IMR-90 (cell line): Measurements from ENCODE around the gene ECE2.

Experiments used
- BHLHE40 ChIP-seq: fragments of 150-350 bp; IDR thresholded peaks from 2 replicates; pipeline ENCODE4 v1.6.1; 2016; ENCODE audit warnings: mild to moderate bottlenecking, low read depth, low read length
- CEBPB ChIP-seq: IDR thresholded peaks from 2 replicates; pipeline ENCODE4 v1.6.1; 2012; ENCODE audit warnings: low read depth, low read length, improper control_type of control experiment
- CHD1 ChIP-seq: IDR thresholded peaks from 2 replicates; pipeline ENCODE4 v1.6.1; 2012; ENCODE audit warnings: low read depth, low read length, improper control_type of control experiment
- FOS ChIP-seq: fragments of 150-350 bp; IDR thresholded peaks from 2 replicates; pipeline ENCODE4 v1.6.1; 2016; ENCODE audit warnings: low read depth, low read length
- MAFK ChIP-seq: IDR thresholded peaks from 2 replicates; pipeline ENCODE4 v1.6.1; 2012; ENCODE audit warnings: low read depth, low read length, improper control_type of control experiment
- MXI1 ChIP-seq: IDR thresholded peaks from 2 replicates; pipeline ENCODE4 v1.6.1; 2012; ENCODE audit warnings: low read depth, mild to moderate bottlenecking, low read length, moderate library complexity, borderline replicate concordance
- POLR2A ChIP-seq: IDR thresholded peaks from 2 replicates; pipeline ENCODE4 v1.6.1; 2012; ENCODE audit warnings: mild to moderate bottlenecking, low read depth, low read length
- RAD21 ChIP-seq: IDR thresholded peaks from 2 replicates; pipeline ENCODE4 v1.6.1; 2012; ENCODE audit warnings: low read length, improper control_type of control experiment
- RCOR1 ChIP-seq: IDR thresholded peaks from 2 replicates; pipeline ENCODE4 v1.6.1; 2012; ENCODE audit warnings: mild to moderate bottlenecking, low read length, improper control_type of control experiment; ENCODE audit not compliant: insufficient replicate concordance
- RFX5 ChIP-seq: IDR thresholded peaks from 2 replicates; pipeline ENCODE4 v1.8.0; 2012; ENCODE audit warnings: low read depth, mild to moderate bottlenecking, low read length, moderate library complexity
- SMC3 ChIP-seq: fragments of 150-350 bp; IDR thresholded peaks from 2 replicates; pipeline ENCODE4 v1.6.1; 2016; ENCODE audit warnings: low read depth, mild to moderate bottlenecking, antibody characterized with exemption, low read length, moderate library complexity
- USF2 ChIP-seq: fragments of 150-350 bp; IDR thresholded peaks from 2 replicates; pipeline ENCODE4 v1.6.1; 2017; ENCODE audit warnings: mild to moderate bottlenecking, antibody characterized with exemption, low read length, low read depth
- TF ChIP-seq, protein P1 (sequence below): conservative IDR thresholded peaks from 2 replicates; pipeline ENCODE4 v1.5.1; 2012; ENCODE audit warnings: mild to moderate bottlenecking, low read depth, low read length, improper control_type of control experiment
- TF ChIP-seq, protein P2 (sequence below): fragments of 150-350 bp; IDR thresholded peaks from 2 replicates; pipeline ENCODE4 v1.6.1; 2016; ENCODE audit warnings: low read depth, mild to moderate bottlenecking, low read length, moderate library complexity, borderline replicate concordance

- TF ChIP-seq, protein P1, sequence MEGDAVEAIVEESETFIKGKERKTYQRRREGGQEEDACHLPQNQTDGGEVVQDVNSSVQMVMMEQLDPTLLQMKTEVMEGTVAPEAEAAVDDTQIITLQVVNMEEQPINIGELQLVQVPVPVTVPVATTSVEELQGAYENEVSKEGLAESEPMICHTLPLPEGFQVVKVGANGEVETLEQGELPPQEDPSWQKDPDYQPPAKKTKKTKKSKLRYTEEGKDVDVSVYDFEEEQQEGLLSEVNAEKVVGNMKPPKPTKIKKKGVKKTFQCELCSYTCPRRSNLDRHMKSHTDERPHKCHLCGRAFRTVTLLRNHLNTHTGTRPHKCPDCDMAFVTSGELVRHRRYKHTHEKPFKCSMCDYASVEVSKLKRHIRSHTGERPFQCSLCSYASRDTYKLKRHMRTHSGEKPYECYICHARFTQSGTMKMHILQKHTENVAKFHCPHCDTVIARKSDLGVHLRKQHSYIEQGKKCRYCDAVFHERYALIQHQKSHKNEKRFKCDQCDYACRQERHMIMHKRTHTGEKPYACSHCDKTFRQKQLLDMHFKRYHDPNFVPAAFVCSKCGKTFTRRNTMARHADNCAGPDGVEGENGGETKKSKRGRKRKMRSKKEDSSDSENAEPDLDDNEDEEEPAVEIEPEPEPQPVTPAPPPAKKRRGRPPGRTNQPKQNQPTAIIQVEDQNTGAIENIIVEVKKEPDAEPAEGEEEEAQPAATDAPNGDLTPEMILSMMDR: no peak; the same call in 1 of the 2 replicates
- TF ChIP-seq RCOR1 (no peak), SMC3 (no peak), RAD21 (no peak), MAFK (no peak), POLR2A (no peak), USF2 (no peak), FOS (no peak), CHD1 (no peak), BHLHE40 (no peak), MXI1 (no peak), RFX5 (no peak), CEBPB (no peak)
- TF ChIP-seq, protein P2, sequence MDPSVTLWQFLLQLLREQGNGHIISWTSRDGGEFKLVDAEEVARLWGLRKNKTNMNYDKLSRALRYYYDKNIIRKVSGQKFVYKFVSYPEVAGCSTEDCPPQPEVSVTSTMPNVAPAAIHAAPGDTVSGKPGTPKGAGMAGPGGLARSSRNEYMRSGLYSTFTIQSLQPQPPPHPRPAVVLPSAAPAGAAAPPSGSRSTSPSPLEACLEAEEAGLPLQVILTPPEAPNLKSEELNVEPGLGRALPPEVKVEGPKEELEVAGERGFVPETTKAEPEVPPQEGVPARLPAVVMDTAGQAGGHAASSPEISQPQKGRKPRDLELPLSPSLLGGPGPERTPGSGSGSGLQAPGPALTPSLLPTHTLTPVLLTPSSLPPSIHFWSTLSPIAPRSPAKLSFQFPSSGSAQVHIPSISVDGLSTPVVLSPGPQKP: no peak
These were observed 41.6 kb upstream of the ECE2 start for GRCh38 chr3:184234224-184234623.
